GM19372 (cell line): ENCODE measurements around the gene OR1I1.

Experiments used
- ATAC-seq: cut with Tn5 transposase; IDR thresholded peaks from one replicate; pipeline ENCODE4 v1.9.1; 2021; ENCODE audit warnings: mild to moderate bottlenecking, low read depth, moderate library complexity; ENCODE audit not compliant: unreplicated experiment

OR1I1 gene

DNA sequence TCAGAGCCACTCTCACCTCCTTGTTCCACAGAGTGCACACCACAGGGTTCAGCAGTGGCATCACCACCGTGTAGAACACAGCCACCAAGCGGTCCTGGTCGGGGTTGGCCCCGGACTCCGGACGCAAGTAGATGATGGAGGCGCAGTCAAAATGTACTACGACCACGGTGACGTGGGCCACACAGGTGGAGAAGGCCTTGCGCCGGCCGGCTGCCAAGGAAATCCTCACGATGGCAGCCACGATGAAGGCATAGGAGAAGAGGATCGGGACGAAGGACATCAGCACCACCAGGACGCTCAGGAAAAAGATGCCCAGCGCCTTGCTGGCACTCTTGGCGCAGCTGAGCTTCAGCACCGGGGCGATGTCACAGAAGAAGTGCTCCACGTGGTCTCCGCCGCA is 59.1 kb downstream of the OR1I1 start:
- no peak for ATAC-seq

DNA sequence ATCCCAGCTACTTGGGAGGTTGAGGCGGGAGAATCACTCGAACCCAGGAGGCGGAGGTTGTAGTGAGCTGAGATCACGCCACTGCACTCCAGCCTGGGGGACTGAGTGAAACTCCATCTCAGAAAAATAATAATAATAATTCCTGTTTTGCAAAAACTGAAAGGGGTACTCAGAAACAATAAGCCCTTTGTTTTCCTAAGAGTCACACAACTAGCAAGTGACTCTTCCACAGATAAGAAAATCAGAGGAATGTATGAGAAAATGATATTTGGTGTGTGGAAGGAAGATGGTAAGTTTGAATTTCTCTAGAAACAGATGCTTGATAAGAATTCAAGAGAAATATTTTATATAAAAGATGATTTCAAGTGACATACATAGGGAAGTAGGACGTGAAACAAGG is 60.3 kb downstream of the OR1I1 start:
- ATAC-seq, result no peak
